HepG2 (cell line): Measurements from ENCODE around the gene ZNF683. TPM values are rescaled to one million over a fixed set of nuclear protein-coding genes. Genes with fewer than 3 reads are reported as not detected.

Experiments used
- IRX3 ChIP-seq: sonication (generic); formaldehyde crosslinking; IDR thresholded peaks from 2 replicates; pipeline ENCODE4 v1.8.1; 2023; ENCODE audit warnings: mild to moderate bottlenecking, low read depth, missing genetic modification reagents, borderline replicate concordance
- JARID2 ChIP-seq: sonication (generic); formaldehyde crosslinking; IDR thresholded peaks from 2 replicates; pipeline ENCODE4 v1.8.1; 2023; ENCODE audit warnings: missing genetic modification reagents, inconsistent platforms; ENCODE audit not compliant: insufficient replicate concordance
- KAT8 ChIP-seq: IDR thresholded peaks from 2 replicates; pipeline ENCODE4 v1.6.1; 2016; ENCODE audit warnings: missing genetic modification reagents, missing compliant biosample characterization
- KDM5B ChIP-seq: sonication (generic); formaldehyde crosslinking; IDR thresholded peaks from 2 replicates; pipeline ENCODE4 v1.4.0; 2020; ENCODE audit warnings: missing genetic modification reagents, mild to moderate bottlenecking, borderline replicate concordance
- NFIC ChIP-seq: IDR thresholded peaks from 2 replicates; pipeline ENCODE4 v1.6.1; 2012; ENCODE audit warnings: mild to moderate bottlenecking, low read length, inconsistent platforms
- POGZ ChIP-seq: sonication (generic); formaldehyde crosslinking; IDR thresholded peaks from 2 replicates; pipeline ENCODE4 v1.4.0; 2020; ENCODE audit warnings: mild to moderate bottlenecking, missing genetic modification reagents
- RNF219 ChIP-seq: sonication (generic); formaldehyde crosslinking; IDR thresholded peaks from 2 replicates; pipeline ENCODE4 v1.5.0; 2020; ENCODE audit warnings: mild to moderate bottlenecking, missing genetic modification reagents
- SAP130 ChIP-seq: IDR thresholded peaks from 2 replicates; pipeline ENCODE4 v1.6.1; 2016; ENCODE audit warnings: low read depth
- SRF ChIP-seq: IDR thresholded peaks from 2 replicates; pipeline ENCODE4 v1.6.1; 2011; ENCODE audit warnings: mild to moderate bottlenecking, low read depth, low read length, moderate library complexity
- ZBTB20 ChIP-seq: sonication (generic); formaldehyde crosslinking; IDR thresholded peaks from 2 replicates; pipeline ENCODE4 v1.8.1; 2023; ENCODE audit warnings: missing genetic modification reagents, low read depth, mild to moderate bottlenecking, borderline replicate concordance
- ZBTB4 ChIP-seq: sonication (generic); formaldehyde crosslinking; IDR thresholded peaks from 2 replicates; pipeline ENCODE4 v1.4.0; 2020; ENCODE audit warnings: missing genetic modification reagents, mild to moderate bottlenecking, borderline replicate concordance
- ZBTB42 ChIP-seq: sonication (generic); formaldehyde crosslinking; IDR thresholded peaks from 2 replicates; pipeline ENCODE4 v1.5.0; 2020; ENCODE audit warnings: mild to moderate bottlenecking, missing genetic modification reagents
- ZFP82 ChIP-seq: sonication (generic); formaldehyde crosslinking; IDR thresholded peaks from 2 replicates; pipeline ENCODE4 v1.5.1; 2020; ENCODE audit warnings: mild to moderate bottlenecking, missing genetic modification reagents, borderline replicate concordance
- ZNF224 ChIP-seq: sonication (generic); formaldehyde crosslinking; IDR thresholded peaks from 2 replicates; pipeline ENCODE4 v1.5.0; 2020; ENCODE audit warnings: mild to moderate bottlenecking, missing genetic modification reagents
- ZNF335 ChIP-seq: sonication (generic); formaldehyde crosslinking; IDR thresholded peaks from 2 replicates; pipeline ENCODE4 v1.4.0; 2020; ENCODE audit warnings: missing genetic modification reagents
- ZNF430 ChIP-seq: sonication (generic); formaldehyde crosslinking; IDR thresholded peaks from 2 replicates; pipeline ENCODE4 v1.9.0; 2021; ENCODE audit warnings: mild to moderate bottlenecking, missing genetic modification reagents
- ZNF496 ChIP-seq: sonication (generic); formaldehyde crosslinking; IDR thresholded peaks from 2 replicates; pipeline ENCODE4 v1.8.1; 2023; ENCODE audit warnings: mild to moderate bottlenecking, moderate library complexity, missing genetic modification reagents; ENCODE audit not compliant: insufficient replicate concordance
- ZNF550 ChIP-seq: sonication (generic); formaldehyde crosslinking; IDR thresholded peaks from 2 replicates; pipeline ENCODE4 v1.4.0; 2020; ENCODE audit warnings: mild to moderate bottlenecking, missing genetic modification reagents, borderline replicate concordance
- ZNF558 ChIP-seq: sonication (generic); formaldehyde crosslinking; IDR thresholded peaks from 2 replicates; pipeline ENCODE4 v1.9.0; 2022; ENCODE audit warnings: mild to moderate bottlenecking, missing genetic modification reagents, borderline replicate concordance
- ZNF772 ChIP-seq: sonication (generic); formaldehyde crosslinking; IDR thresholded peaks from 2 replicates; pipeline ENCODE4 v1.5.0; 2020; ENCODE audit warnings: mild to moderate bottlenecking, missing genetic modification reagents
- ZNF841 ChIP-seq: sonication (generic); formaldehyde crosslinking; IDR thresholded peaks from 2 replicates; pipeline ENCODE4 v1.8.1; 2023; ENCODE audit warnings: missing genetic modification reagents, borderline replicate concordance
- ZSCAN29 ChIP-seq: sonication (generic); formaldehyde crosslinking; conservative IDR thresholded peaks from 2 replicates; pipeline ENCODE4 v1.4.0; 2020; ENCODE audit warnings: mild to moderate bottlenecking, missing genetic modification reagents
- ZSCAN5A ChIP-seq: sonication (generic); formaldehyde crosslinking; IDR thresholded peaks from 2 replicates; pipeline ENCODE4 v1.8.0; 2022; ENCODE audit warnings: mild to moderate bottlenecking, missing genetic modification reagents, borderline replicate concordance
- polyA plus RNA-seq, 8 experiments: library from polyadenylated mRNA; depleted of rRNA in 3 of 8; stranded (reverse) in 7 of 8; unstranded in 1 of 8; fragments of >200 nt; fragmentation: Illumina TruSeq in 4 of 8; extraction: Trizol in 4 of 8; gene quantifications; 2 replicates each; pipeline versions ENCODE4 v1.2.1 to v1.2.3, GENCODE V29; 2011 to 2016; ENCODE audit warnings: low read depth in 4 of 8, missing spikeins in 1 of 8, mixed read lengths in 1 of 8; ENCODE audit not compliant: insufficient read depth in 1 of 8
- total RNA-seq, 5 experiments: library from RNA; depleted of rRNA; stranded (reverse); fragments of >200 nt; fragmentation: Illumina TruSeq; extraction: Trizol; gene quantifications; 2 replicates each; pipeline ENCODE4 v1.2.3, GENCODE V29; 2016; ENCODE audit warnings: low read depth in 1 of 5

Gene ZNF683
- total and polyA plus RNA-seq, 2 of the 13 experiments (the other 11 are each of a cell fraction or from before 2014, with no cell fraction given), result not detected

- TF ChIP-seq ZBTB4 (CRISPR knock-in tag), result peak; percentile 59; the same call in 1 of the 2 replicates
- peak; percentile 78; the same call in 1 of the 2 replicates for TF ChIP-seq ZBTB20 (CRISPR knock-in tag)
- peak; percentile 54 for TF ChIP-seq KAT8 (CRISPR knock-in tag)
- TF ChIP-seq ZNF496 (CRISPR knock-in tag), result no peak
- peak; percentile 90 for TF ChIP-seq NFIC
- no peak for TF ChIP-seq JARID2 (CRISPR knock-in tag)
- TF ChIP-seq POGZ (CRISPR knock-in tag), result no peak; the same call in 1 of the 2 replicates
- peak; percentile 76 for TF ChIP-seq ZNF772 (CRISPR knock-in tag)
- TF ChIP-seq IRX3 (CRISPR knock-in tag), result no peak
- TF ChIP-seq RNF219 (CRISPR knock-in tag), result no peak
- no peak for TF ChIP-seq ZBTB42
- no peak for TF ChIP-seq SRF
- no peak; the same call in 1 of the 2 replicates for TF ChIP-seq ZFP82 (CRISPR knock-in tag)
- TF ChIP-seq ZNF224 (CRISPR knock-in tag), result no peak
- TF ChIP-seq ZNF841 (CRISPR knock-in tag), result no peak
- no peak for TF ChIP-seq ZNF558 (CRISPR knock-in tag)
- peak; percentile 89 for TF ChIP-seq ZSCAN29 (CRISPR knock-in tag)
- TF ChIP-seq KDM5B (CRISPR knock-in tag), result no peak
- peak; percentile 52; the same call in 1 of the 2 replicates for TF ChIP-seq ZNF430
- TF ChIP-seq SAP130 (CRISPR knock-in tag), result peak; percentile 74
- peak; percentile 88; the same call in 1 of the 2 replicates for TF ChIP-seq ZSCAN5A (CRISPR knock-in tag)
- no peak for TF ChIP-seq ZNF335 (CRISPR knock-in tag)
- TF ChIP-seq ZNF550 (CRISPR knock-in tag), result no peak
Measured at GRCh38 chr1:26350701-26351589, 21.6 kb downstream of the ZNF683 start (continued).
